ENCODE results near the gene P4HB. TPM values are rescaled to one million over a fixed set of nuclear protein-coding genes. Genes with fewer than 3 reads are reported as not detected.

P4HB gene
- total and polyA plus RNA-seq, 2 experiments from 2014 or later, result 206 to 620 TPM

GRCh38 chr17:81878294-81878693 lies 18.0 kb upstream of the P4HB start:
- ATAC-seq (no peak), DNase-seq (ENCODE audit: low spot score) (no peak)
- no peaks in the 10 kb centered on the region for H3K4me1 ChIP-seq (ENCODE audit: insufficient read depth)
- no peak overlapping the region for H2AFZ ChIP-seq
- H3F3A ChIP-seq (replicated peaks; ENCODE audit: low read depth), result no peaks in the 10 kb centered on the region
- no peaks in the 10 kb centered on the region for H3K79me2 ChIP-seq (replicated peaks; ENCODE audit: insufficient read depth)
- no peak overlapping the region for H3K27ac ChIP-seq (ENCODE audit: low read depth)
- H3K9me2 ChIP-seq (ENCODE audit: insufficient read depth), result no peaks in the 10 kb centered on the region
- no peak overlapping the region for H3K4me2 ChIP-seq
- H3K9me3 Mint-ChIP-seq, result no peaks in the 10 kb centered on the region
- peaks cover 51% of the 10 kb centered on the region for H3K36me3 Mint-ChIP-seq (ENCODE audit: low read depth)
- no peak overlapping the region for H3K4me3 ChIP-seq
- H3K4me1 Mint-ChIP-seq, result no peaks in the 10 kb centered on the region
- H4K20me1 ChIP-seq (replicated peaks; ENCODE audit: insufficient read depth), result peaks cover 4% of the 10 kb centered on the region
- H3K4me3 Mint-ChIP-seq, result no peak overlapping the region
- H3K27me3 Mint-ChIP-seq (ENCODE audit: insufficient read depth, low read depth, poor library complexity), result peaks cover 15% of the 10 kb centered on the region
- no peak overlapping the region for H3K27ac Mint-ChIP-seq
- H3K36me3 ChIP-seq (ENCODE audit: insufficient read depth), result peaks cover 9% of the 10 kb centered on the region; the same call in 1 of the 2 replicates
- no peak for TF ChIP-seq POLR2AphosphoS5 (IDR thresholded peaks at IDR 0.05; ENCODE audit: low read depth)
- no peak for TF ChIP-seq JUNB (IDR thresholded peaks at IDR 0.05; ENCODE audit: unreplicated experiment)
- no peak for TF ChIP-seq CREB1 (CRISPR knock-in tag; IDR thresholded peaks at IDR 0.05; ENCODE audit: low read depth)
- no peak for TF ChIP-seq ETS1 (IDR thresholded peaks at IDR 0.05)
- no peak for TF ChIP-seq STAT1 (IDR thresholded peaks at IDR 0.05; ENCODE audit: unreplicated experiment)
- TF ChIP-seq CTCF (conservative IDR thresholded peaks at IDR 0.05; ENCODE audit: low read depth in 2 of 2), result no peak
- no peaks in the 10 kb centered on the region for H3K27me3 ChIP-seq (ENCODE audit: insufficient read depth)

- no peaks in the 10 kb centered on the region for H3K4me1 Mint-ChIP-seq
- H3K36me3 Mint-ChIP-seq (ENCODE audit: low read depth), result peaks cover 47% of the 10 kb centered on the region
- Histone ChIP-seq H3K79me2 (replicated peaks; ENCODE audit: insufficient read depth) (no peaks in the 10 kb centered on the region), H4K20me1 (replicated peaks; ENCODE audit: insufficient read depth) (peaks cover 4% of the 10 kb centered on the region), H3K4me3 (no peak overlapping the region), H3F3A (replicated peaks; ENCODE audit: low read depth) (0 out of 2 replicates have a peak, but pooled peaks cover 3% of the 10 kb centered on the region), H2AFZ (no peak overlapping the region), H3K27ac (ENCODE audit: low read depth) (no peak overlapping the region), H3K4me2 (no peak overlapping the region), H3K36me3 (ENCODE audit: insufficient read depth) (peaks cover 9% of the 10 kb centered on the region; the same call in 1 of the 2 replicates), H3K4me1 (ENCODE audit: insufficient read depth) (no peaks in the 10 kb centered on the region), H3K9me2 (ENCODE audit: insufficient read depth) (no peaks in the 10 kb centered on the region), H3K27me3 (ENCODE audit: insufficient read depth) (no peaks in the 10 kb centered on the region)
- no peak overlapping the region for H3K27ac Mint-ChIP-seq
- no peak overlapping the region; the same call in 2 of the 3 replicates for H3K4me3 Mint-ChIP-seq
- ATAC-seq (no peak), DNase-seq (ENCODE audit: low spot score) (no peak)
- H3K9me3 Mint-ChIP-seq, result no peaks in the 10 kb centered on the region
- H3K27me3 Mint-ChIP-seq (ENCODE audit: insufficient read depth, low read depth, poor library complexity), result peaks cover 14% of the 10 kb centered on the region
- TF ChIP-seq CREB1 (CRISPR knock-in tag; IDR thresholded peaks at IDR 0.05; ENCODE audit: low read depth), result no peak
- TF ChIP-seq NANOG (IDR thresholded peaks at IDR 0.05; ENCODE audit: borderline replicate concordance), result no peak
- no peak for TF ChIP-seq ZNF331 (CRISPR knock-in tag; IDR thresholded peaks at IDR 0.05; ENCODE audit: low read depth)
- TF ChIP-seq REST (IDR thresholded peaks at IDR 0.05; ENCODE audit: unreplicated experiment), result no peak
- no peak for TF ChIP-seq EZH2phosphoT487 (IDR thresholded peaks at IDR 0.05; ENCODE audit: unreplicated experiment)
- no peak for TF ChIP-seq STAT1 (IDR thresholded peaks at IDR 0.05; ENCODE audit: unreplicated experiment)
- no peak for TF ChIP-seq JUNB (IDR thresholded peaks at IDR 0.05; ENCODE audit: unreplicated experiment)
- TF ChIP-seq ETS1 (IDR thresholded peaks at IDR 0.05), result no peak
Observed at GRCh38 chr17:81877569-81877968, 17.2 kb upstream of the P4HB start.

Measured in GM23338 (cell line).